GM12874 (cell line): ENCODE results near the gene KCNK15.

ENCODE experiments used
- CTCF ChIP-seq: IDR thresholded peaks from 2 replicates; pipeline ENCODE4 v1.5.1; 2011; ENCODE audit warnings: low read depth, mild to moderate bottlenecking, control low read depth, low read length, moderate library complexity; ENCODE audit not compliant: insufficient read depth

The KCNK15 gene

DNA sequence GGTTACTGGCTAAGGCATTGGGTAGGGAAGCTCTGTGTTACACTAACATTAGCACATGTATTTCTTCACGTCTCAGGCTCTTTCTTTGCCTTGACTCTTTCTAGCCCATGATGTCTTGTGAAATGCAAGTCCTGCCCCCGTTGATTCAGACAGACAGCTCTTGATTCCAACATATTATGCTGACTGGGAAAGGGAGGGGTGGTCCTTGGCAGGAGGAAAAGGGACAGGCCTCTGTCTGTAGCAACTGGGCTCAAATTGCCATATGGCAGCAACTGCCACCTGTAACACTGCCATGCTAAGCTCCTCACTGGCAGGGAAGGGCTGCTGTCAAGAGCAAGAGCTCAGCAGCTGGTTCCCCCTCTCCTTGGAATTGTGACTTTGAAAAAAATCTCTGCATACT is 5.7 kb upstream of the KCNK15 start:
- TF ChIP-seq CTCF = no peak

GRCh38 chr20:44742304-44743079 is 3.2 kb upstream of the KCNK15 start:
- TF ChIP-seq CTCF = no peak

GRCh38 chr20:44743080-44743701 is 2.5 kb upstream of the KCNK15 start:
- no peak for TF ChIP-seq CTCF

DNA sequence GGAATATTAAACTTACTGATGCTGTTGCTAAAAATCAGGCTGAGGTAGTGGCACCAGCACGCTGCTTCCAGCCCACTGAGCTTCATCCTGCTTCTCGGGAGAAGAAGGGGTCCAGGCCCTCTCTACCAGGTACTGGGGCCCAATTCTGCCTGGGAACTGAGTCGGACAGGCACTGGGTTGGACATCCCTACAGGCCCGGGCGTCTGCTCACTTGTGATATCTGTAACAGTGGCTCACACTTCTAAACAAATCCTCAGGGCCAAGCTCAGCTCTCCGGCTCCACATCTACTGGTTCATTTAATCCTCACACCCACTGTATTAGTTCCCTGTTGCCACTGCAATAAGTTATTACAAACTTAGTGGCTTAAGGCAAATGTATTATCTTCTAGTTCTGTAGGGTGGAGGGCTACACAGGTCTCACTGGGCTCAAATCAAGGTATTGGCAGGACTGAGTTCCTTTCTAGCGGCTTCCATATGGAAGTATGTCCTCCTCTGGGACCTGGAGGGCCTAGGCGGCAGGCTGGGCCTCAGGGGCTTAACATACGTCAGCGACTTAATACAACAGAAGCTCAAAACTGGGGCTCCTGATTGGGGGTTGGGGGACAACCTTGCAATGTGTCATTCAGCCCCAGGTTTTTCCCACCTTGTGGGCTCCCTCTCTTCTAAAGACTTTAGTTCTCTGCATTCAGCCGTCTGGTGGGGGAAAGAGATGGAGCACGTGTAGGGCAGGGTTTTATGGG is 1.6 kb upstream of the KCNK15 start:
- TF ChIP-seq CTCF = no peak

GRCh38 chr20:44745122-44745597 is 505 bp upstream of the KCNK15 start:
- no peak for TF ChIP-seq CTCF

DNA sequence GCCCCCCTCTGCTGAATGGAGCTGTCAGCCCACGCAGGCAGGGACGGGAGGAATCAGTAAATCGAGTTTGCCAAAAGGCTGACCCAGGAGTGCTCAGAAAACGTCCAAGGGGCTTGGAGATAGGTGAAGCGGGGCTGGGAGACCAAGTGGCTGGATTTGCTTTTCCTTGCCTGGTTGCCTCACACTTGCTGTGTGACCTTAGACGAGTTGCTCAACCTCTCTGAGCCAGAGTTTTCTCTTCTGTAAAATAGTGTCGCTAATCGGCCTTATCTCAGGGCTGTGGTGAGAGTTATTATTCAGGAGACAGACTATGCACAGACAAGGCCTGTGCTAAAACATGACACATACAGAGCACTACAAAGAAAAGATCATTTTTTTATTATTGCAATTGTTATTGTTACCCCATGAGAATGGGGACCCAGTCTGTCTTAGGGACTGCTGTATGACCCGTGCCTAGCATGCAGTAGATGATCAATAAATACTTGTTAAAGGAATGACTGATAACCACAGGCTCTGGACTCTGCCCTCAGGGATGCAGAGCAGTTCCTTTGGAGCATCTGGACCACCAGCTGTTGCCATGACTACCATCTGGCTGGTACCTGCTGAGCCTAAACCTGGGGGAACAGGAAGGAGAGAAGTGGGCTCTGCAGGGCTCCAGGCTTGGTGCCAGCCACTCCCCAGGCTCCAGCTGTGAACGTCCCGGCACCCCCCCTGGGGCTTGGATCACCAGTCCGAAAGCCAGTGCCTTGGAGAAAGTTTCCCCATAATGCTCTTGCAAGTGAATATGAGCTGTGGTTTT is 901 bp downstream of the KCNK15 start:
- no peak for TF ChIP-seq CTCF
